GM21737 (cell line): Measurements from ENCODE around the gene PCDHA12.

Source experiments
- ATAC-seq: cut with Tn5 transposase; IDR thresholded peaks from one replicate; pipeline ENCODE4 v1.9.1; 2021; ENCODE audit warnings: mild to moderate bottlenecking, moderate library complexity; ENCODE audit not compliant: unreplicated experiment

The PCDHA12 gene

GRCh38 chr5:140926443-140927227, 51.5 kb downstream of the PCDHA12 start:
- no peak for ATAC-seq

GRCh38 chr5:140927228-140927573, 52.1 kb downstream of the PCDHA12 start:
- no peak for ATAC-seq
